Measurements from ENCODE around the gene ITSN1.
"Not testable (repeated sequence)": the region's sequence is repeated elsewhere in the genome, so short reads cannot be mapped to it uniquely, and the experiment has no call there.

Gene ITSN1

DNA sequence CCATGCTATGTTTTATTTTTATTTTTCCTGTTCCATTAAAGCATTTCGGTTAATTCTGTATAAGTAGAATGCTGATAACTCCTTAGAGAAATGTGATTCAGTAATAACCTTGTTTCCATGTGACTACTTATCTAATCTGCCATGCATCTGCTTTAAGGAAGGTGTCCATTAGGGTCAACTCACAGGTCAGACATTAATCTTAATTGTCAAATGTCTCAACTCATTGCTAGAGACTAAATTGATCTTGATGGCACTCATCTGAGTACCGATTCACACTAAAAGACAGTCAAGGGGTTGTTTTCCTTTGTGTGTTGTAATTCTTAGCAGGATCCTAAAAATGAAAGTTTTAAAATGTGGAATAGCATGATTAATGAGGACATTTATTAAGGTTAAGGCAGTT, 41.8 kb downstream of the ITSN1 start:
- DNase-seq: no peak

DNA sequence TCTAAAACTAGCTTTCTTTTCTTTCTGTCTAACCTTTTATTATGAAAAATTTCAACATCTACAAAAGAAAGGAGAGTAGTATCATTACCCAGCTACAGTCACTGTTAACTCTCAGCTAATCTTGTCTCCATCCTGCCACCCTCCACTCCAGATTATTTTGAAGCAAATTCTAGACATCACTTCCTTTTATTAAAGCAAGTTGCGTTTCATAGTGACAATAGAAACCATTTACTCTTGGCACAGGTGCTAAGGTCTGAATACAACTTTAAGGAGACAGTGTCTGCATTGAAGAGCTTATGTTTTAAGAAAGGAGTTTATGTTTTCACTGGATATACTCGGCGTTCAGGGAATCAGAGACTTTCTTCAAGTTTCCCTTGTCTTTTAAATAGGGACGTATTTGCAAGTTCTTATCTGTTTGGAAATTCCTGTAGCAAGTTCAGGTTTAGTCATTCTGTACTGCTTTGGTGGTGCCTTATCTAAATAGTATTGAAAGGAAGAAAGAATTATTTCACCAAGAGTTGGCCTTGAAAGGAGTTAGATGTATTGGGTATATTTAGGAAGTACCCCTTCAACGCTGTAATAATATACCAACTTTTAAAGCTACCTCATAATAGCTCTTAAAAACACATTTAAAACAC, 42.7 kb downstream of the ITSN1 start:
- DNase-seq: no peak

DNA sequence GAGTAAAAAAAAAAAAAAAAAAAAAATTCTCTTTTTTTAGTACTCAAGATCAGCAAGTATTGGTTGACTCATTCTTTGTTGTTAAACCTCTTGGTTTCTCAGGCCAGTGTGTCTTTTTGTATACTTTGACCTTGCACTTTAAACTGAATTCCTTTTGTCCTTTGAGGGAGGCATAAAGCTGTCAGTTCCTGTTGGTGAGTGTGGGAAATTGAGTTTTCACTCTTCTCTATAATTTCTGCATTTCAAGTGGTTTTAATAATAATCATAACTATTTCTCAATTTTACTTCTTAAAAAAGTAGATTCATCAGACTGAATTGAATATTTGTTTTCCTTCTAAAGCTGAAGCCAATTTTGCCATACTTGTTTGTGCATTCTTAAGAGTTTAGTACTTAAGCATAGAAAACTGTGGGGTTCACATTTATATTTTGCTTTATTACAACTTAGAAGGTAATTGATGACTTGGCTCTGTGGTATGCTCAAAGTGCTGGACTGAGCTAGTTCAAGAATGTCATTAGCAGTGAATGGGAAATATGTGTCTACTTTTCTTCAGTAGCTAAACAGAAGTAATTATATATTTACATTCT, 43.4 kb downstream of the ITSN1 start:
- DNase-seq: no peak

DNA sequence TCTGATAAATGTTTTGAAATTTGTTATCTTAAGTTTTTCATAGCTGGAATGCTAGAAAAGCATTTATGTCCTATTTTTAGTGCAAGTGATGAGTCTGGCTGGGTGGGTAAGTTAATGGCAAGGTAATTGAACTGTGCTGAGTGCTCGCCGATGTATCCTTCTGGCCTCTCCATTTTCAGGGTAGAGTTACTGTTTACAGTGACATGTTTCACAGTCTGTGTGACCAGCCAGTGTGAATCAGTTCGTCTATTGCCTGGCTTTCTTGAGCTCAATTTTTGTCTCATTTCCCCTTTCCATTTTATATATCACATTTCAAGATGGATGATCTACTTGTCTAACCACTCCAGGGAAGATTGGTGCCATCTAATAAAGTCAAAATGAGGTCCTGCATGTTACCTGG, 44.1 kb downstream of the ITSN1 start:
- no peak for DNase-seq

DNA sequence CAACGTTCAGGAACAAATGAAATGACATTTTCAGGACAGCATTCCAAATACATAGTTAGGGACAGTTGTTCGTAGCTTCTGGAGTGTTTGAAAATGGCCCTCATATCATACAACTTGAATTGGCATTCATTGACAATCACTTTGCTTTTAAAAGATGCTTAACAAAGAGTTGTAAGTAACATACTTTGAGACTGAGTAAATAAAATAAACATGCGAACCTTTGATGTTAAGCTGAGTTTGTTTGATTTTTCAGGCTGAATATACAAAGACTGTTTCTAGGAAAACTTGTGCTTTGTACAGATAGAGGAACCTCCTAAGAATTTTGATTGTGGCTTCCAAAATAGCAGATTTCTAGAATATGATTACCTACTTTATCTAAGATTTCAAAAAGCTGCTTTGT, 45.3 kb downstream of the ITSN1 start:
- DNase-seq: no peak

DNA sequence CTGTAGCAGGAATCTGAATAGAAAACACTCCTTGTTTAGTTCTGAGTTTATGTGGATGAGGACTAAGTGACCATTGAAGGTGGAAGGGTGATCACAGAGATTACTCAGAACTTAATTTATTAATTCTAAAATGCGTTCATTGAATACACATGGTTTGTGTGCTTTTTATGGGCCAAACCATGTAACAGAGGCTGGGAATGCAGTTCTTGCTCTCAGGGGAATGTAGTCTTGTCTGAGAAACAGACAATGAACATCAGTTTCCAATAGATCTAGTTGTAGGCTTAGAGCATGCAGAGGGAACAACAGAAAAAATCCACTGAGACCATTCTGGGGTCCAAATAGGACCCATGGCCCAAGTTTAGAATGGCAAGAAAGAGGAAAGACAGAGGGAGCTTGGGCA, 46.1 kb downstream of the ITSN1 start:
- DNase-seq: no peak

DNA sequence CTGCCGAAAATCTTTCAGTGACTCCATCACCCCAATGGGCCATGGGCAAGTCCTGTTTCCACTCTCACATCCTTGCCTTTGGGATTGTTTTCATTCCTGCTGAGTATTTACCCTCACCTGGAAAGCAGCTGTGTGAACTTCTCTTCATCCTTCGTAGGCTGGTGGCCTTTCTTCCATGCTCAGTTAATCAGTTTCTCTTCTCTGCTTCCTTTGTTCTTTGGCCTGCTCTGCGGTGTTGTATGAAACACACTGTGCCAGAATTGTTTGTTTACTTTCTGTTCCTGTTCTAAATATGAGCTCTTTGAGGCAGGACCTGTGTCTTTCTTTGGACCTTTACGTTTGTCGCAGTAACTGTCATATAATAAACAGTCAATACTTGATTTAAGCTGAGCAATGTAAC, 48.6 kb downstream of the ITSN1 start:
- DNase-seq: no peak

DNA sequence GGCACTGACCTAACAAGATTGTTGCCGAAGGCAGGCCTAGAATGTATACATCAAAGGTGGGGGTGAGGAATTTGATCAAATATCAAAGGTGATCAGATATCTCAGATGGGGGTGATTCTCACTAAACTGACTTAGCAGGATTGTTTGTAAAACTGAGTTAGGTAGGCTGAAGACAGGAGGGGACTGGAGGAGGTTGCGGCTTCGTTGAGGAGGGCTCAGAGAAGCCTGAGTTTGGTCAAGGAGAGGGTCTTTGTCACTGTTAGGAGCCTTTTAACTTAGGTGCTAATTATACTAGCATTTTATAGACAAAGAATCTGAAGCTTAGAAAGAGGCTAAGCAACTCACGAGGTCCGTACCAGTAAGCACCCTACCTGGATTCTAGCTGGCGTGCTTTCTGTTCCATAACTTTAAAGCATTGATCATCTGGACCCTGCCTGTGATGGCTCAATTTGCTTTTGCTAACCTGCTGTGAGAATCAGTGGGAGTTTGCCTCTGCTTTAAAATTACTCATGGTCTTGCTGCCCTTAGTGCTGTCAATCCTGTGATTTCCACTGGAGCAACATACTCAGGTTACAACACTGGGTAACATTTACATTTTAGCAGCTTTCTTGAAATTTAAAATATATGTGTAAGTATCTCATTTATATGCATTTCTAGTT, 49.8 kb downstream of the ITSN1 start:
- DNase-seq: no peak

DNA sequence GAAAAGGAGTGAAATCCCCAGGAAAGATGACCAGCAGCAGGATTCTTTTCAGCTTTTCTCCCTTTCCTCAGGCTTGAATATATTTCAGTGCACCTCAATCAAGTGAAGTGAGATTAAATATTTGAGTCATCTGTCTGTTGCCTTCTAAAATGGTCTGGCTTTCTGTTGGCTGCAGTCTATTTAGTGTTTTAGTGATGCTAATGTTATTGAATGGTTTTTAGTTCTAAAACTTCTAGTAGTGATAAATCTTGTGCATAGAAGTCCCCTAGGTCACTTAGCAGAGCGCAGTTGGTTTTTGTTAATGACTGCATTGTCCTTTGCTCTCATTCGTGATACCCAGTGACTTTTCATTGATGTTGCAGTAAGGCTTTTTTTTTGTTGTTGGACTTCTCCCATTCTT, 53.5 kb downstream of the ITSN1 start:
- no peak for DNase-seq

DNA sequence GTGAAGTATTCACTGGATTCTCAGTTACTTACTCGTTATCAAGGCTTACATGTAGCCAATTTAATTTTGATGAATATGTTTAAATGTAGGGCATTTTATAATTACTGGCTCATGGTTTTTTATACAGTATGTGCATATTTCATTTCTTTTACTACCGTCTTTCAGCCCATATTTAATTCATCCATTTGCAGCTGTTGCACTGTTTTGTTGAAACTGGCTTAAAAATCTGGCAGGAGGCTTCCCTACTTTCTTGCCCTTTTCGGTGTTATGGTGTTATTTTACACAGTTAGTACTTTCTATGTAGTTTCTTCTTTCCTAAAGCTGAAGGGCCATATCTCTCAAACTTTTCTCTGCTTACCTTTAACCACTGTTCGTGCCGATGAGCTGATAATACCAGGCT, 54.2 kb downstream of the ITSN1 start:
- no peak for DNase-seq

DNA sequence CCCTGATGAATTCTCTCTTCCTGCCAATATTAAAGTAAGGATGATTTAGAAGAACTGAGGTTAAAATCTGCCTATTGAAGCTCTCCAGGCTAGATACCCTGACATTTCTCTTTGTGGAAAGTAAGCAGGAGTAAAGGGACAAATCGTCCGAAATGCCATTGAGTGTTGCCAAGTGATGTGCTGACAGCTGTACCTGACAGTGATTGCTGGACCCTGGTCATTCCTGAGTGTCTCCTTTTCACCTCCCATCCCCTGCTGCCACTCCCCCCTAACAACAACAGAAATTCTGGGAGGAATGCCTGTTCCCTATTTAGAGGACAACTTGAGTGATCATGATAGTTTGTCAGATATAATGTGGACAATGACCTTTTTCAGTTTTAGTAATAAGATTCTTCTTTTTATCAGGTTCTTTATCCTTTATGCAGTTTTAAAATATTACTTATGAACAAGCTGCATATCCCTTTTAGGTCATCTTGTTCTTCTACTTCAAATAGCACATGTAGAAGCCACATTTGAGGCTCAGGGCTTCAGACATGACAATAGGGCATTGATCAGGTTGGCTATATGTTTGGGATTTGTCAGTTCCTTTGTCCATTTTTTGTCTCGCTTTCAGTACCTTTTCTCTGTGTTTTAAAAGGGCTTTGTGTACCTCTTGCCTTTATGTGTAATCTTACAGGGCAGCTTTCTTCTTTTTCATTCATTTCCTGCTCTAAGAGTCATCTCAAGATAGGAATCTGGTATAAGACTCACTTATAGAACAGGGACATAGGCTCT, 56.0 kb downstream of the ITSN1 start:
- DNase-seq: no peak

DNA sequence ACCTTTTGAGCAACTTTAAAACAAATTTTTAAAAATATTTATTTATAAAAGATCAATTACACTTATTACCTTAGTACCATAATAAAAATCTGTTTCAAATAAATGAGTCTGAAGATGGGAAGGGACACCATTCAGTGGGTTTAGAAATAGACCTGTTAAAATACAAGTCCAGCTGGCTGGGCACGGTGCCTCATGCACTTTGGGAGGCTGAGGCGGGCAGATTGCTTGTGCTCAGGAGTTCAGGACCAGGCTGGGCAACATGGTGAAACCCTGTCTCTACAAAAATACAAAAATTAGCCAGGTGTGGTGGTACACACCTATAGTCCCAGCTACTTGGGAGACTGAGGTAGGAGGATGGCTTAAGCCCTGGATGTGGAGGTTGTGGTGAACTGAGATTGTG, 57.0 kb downstream of the ITSN1 start:
- DNase-seq: no peak

DNA sequence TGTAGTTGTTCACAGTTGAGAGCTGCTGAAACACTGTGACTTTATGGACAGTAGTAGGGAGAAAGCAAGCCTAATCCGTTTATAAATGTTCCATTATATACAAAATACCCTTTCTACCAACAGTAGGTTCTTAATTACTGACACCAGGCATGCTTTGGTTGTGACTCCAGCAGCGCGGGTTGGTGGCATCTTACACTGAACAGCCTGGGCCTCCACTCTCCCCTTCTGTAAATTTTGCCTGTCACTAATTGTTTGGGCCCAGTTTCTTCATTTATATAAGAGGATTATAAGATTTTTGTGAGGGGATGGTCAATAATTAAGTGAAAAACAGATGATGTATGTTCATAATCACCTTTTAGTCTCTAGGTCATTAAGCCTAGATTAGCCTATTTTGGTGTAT, 58.2 kb downstream of the ITSN1 start:
- no peak for DNase-seq

DNA sequence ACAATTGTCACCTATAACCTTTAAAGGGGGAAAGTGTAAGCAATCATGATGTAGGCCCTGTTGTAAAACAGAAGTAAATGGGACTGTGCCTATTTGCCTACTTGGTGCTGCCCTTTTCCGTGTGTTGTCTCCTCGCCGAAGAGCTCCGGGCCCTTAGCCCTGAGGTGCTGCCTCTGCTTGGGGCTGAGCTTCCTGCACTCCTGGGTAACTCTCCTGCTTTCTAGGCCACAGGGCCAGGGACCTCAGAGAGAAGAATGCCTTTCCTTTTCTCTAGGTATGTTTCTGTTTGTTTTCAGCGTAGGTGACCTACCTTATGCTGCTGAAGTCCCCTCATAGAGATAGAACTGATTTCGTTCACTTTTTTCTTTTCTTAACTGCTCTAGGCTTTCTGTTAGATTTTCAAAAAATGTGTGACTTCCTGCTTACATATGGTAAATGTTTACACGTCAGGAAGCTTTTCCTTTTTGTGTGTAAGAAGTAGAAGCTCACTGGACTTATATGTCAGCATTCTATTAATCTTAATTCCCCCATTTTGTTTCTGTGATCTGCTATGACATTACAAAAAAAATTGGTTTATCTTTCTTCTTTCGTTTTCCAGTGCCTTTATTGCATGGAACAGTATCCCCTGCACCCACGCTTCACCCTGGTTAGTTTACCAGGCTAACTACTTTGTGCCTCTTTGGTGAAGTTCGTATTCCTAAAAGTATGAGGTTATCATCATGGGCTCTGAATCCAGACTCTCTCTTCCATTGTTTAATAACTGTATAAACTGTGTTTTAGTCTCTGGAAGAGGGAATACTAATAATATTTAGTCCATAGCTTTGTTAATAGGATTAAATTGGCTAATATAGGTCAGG, 61.7 kb downstream of the ITSN1 start:
- DNase-seq: no peak

DNA sequence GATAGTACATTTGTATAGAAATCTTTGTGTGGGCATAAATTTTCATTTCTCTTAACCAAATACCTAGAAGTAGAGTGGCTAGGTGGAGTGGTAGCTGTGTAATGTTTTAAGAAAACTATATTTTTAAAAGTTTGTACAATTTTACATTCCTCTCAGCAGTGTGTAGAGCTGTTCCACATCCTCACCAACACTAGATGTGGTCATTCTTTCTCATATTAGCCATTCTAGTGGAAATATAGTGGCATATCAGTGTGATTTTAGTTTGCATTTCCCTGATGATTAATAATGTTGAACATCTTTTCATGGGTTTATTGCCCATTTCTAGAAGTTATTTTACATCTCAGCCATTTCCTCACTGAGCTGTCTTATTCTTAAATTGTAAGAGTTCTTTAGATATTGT, 65.5 kb downstream of the ITSN1 start:
- DNase-seq: no peak

DNA sequence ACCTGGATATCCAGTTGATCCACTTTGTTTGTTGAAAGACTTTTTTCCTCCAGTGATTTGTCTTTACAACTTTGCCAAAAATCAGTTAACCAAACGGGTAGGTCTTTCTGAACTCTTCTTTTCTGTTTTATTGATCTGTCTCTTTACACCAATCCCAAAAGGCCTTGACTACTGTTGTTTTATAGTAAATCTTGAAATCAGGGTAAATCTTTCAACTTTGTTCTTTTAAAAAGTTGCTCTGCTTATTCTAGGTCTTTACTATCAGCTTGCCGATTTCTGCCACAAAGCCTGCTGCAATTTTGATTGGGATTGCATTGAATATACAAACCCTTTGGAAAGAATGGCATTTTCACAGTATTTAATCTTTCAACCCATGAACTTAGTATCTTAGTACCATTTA, 66.6 kb downstream of the ITSN1 start:
- DNase-seq: no peak

DNA sequence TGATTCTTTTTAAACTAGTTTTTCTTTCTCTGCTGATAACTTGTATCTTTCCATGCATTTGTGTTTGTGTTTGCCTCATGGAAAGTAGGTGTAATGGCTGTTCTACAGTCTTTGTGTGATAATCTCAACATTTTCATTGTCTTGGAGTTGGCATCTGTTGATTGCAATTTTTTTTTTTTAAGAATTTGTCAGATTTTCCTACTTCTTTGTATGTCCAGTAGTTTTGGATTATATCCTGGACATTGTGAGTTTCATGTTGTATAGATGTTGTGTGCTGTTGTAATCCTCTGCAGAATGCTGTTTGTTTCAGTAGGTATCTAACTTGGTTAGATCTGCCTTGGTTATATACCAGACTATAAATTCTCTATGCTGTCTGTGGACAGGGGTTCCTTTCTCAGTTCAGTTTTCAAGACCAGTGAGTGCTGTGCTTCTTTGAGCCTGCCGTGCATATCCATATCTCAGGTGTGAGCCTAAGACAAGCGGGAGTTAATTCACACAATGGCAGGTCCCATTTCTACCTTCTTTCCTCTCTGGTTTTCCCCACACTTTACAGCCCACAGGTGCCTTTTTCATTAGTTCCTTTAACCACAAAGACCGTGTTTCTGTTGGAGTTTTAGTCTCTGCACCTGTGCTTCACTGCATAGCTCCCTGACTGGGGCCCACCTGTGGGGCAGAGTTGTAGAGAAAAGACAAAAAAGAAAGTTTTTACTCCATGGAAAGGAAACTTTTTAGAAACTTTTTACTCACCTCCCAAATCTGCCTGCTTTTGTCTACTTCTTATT, 69.9 kb downstream of the ITSN1 start:
- no peak for DNase-seq

DNA sequence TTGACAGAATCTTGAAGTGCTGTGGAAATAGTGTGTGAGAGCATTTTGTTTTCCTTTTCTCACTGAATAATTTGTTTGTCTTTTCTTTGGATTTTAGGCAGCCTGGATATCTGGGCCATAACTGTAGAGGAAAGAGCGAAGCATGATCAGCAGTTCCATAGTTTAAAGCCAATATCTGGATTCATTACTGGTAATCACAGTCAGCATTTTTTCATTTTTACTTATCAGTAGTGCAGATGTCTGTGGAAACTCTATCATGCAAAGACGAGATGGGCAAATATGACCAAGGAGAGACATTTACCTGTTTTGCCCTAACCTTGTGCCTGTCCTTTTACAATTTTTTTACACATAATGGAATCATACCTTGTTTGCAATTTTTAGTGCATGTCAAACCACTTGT, 78.8 kb downstream of the ITSN1 start:
- no peak for DNase-seq

DNA sequence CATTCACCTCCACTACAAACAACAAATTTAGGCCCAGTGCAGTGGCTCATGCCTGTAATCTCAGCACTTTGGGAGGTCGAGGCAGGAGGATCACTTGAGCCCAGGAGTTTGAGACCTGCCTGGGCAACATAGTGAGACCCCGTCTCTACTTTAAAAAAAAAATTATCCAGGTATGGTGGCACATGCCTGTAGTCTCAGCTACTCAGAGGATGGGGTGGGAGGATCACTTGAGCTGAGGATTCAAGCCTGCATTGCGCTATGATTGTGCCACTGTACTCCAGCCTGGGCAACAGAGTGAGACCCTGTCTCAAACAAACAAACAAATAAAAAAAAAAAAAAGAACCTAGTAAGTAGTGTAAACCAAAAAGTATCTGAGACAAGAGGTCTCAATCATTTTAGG, 86.8 kb downstream of the ITSN1 start:
- not testable (repeated sequence) for DNase-seq

DNA sequence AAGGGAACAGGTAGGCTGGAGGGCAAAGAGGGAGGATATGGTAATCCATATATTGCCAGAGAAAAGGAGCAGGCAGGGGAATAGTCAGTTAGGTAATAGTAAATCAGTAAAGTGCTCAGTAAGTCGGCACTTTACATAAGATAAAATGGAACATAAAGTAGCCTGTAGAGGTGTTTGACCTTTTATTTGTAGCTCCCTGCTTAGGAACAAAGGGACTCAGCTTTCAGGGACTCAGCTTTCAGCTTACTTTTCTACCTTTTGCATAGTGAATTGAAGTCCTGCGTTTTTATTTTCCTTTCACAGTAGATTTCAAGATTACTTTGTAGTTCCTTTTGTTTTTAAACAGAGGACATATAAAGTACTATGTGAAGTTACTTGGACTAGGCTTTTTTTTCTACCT, 87.3 kb downstream of the ITSN1 start:
- DNase-seq: no peak

DNA sequence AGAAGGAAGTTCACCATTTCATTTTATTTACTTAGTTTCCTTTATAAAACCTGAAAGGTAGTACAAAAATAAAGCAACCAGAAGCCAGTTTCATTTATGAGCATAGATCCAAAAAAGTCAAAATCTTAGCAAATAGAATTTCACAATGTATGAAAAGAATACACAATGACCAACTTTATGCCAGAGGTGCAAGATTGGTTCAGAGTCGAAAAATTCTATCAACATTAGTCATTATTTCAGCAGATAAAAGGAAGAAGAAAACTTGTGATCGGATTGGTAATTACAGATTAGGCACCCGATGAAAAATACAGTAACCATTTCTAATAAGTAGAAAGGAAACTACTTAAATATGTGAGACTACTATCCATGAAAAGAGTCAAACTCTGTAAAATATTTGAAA, 89.1 kb downstream of the ITSN1 start:
- no peak for DNase-seq

DNA sequence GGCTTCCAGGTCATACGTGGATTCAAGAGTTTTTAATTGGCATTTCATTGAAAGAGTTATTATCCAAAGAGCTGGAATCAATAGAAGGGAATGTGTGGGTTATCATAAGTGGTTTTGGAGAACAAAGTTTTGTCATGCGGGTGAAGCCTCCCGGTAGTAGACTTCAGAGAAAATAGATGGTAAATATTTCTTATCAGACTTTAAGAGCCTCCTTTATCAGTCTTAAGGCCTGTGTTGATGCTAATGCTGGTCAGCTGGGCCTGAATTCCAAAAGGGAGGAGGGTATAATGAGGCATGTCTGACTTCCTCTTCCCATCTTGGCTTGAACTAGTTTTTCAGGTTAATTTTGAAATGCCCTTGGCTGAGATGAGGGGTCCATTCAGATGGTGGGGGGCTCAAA, 89.7 kb downstream of the ITSN1 start:
- DNase-seq: no peak

All from AML-193 (cell line).